Bronchial epithelial cell (primary cell): ENCODE data around the gene PAK4. TPM values are rescaled to one million over a fixed set of nuclear protein-coding genes. Genes with fewer than 3 reads are reported as not detected.
A peak's percentile ranks its signal among the peaks of the same experiment; 100 is the strongest.

Experiments used
- DNase-seq: peaks from one replicate; pipeline ENCODE4 v3.0.0-alpha.2; 2010; ENCODE audit warnings: low read depth
- FAIRE-seq: peaks from 2 replicates; lab custom pipeline; 2011; peaks lifted over from hg19 to GRCh38; lab: Jason Lieb, UNC
- H3K27me3 ChIP-seq: 2 replicates; pipeline ENCODE4 v1.5.1; 2011; ENCODE audit warnings: low read length; ENCODE audit not compliant: control insufficient read depth, insufficient read depth
- H3K36me3 ChIP-seq: 2 replicates; pipeline ENCODE4 v1.5.1; 2011; ENCODE audit warnings: low read length; ENCODE audit not compliant: control insufficient read depth, insufficient read depth
- H3K4me3 ChIP-seq: 2 replicates; pipeline ENCODE4 v1.5.1; 2011; ENCODE audit warnings: mild to moderate bottlenecking, low read depth, low read length, control low read depth
- total RNA-seq: library from RNA; depleted of rRNA; stranded (reverse); fragments of >200 nt; gene quantifications from 2 replicates; pipeline ENCODE4 v1.2.1, GENCODE V29; 2014
- TF ChIP-seq, protein P1 (sequence below): IDR thresholded peaks from 2 replicates; pipeline ENCODE4 v1.5.1; 2011; ENCODE audit warnings: mild to moderate bottlenecking, moderate library complexity, low read length, control low read depth, inconsistent platforms; ENCODE audit not compliant: insufficient read depth, severe bottlenecking

The PAK4 gene
- total RNA-seq, 1 donor from 2014 or later = 4.5 TPM

DNA sequence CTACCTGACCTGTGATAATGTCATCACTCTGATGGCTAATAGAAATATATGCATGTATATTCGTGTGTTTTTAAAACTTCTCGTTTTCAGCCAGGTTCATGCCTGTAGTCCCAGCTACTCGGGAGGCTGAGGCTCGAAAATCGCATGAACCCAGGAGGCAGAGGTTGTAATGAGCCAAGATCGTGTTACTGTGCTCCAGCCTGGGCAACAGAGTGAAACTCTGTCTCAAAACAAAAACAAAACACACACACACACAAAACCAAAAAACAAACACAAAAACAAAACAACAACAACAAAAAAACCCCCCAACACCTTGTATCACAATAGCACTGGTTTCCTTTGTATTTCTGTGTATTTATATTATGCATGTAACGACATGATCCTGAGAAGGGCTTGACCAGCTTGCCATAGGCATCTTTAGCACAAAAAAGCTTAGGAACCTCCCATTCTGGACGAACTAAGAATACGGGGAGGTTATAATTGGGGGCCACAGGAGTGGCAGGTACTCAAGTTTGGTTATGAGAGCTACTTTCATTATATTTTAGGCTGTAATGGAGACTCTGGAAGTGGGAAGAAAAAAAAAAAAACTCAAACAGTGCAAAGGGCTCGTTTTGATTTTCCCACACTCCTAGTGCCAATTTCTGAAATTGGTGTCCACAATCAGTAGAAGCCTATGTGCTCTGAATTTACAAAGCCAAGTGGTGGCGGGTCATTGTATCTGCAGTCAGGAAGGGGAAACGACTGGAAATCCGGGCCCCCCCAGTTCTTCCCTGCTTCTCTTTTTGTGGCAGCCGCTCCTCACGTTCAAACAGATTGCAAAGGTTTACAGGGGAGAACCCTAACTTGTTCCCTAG is 42.6 kb upstream of the PAK4 start:
- FAIRE-seq (no peak), DNase-seq (peak; percentile 38)
- Histone ChIP-seq H3K36me3 (no peaks in the 10 kb centered on the region), H3K4me3 (peak overlapping the region; percentile 49), H3K27me3 (no peaks in the 10 kb centered on the region)
- TF ChIP-seq, protein P1, sequence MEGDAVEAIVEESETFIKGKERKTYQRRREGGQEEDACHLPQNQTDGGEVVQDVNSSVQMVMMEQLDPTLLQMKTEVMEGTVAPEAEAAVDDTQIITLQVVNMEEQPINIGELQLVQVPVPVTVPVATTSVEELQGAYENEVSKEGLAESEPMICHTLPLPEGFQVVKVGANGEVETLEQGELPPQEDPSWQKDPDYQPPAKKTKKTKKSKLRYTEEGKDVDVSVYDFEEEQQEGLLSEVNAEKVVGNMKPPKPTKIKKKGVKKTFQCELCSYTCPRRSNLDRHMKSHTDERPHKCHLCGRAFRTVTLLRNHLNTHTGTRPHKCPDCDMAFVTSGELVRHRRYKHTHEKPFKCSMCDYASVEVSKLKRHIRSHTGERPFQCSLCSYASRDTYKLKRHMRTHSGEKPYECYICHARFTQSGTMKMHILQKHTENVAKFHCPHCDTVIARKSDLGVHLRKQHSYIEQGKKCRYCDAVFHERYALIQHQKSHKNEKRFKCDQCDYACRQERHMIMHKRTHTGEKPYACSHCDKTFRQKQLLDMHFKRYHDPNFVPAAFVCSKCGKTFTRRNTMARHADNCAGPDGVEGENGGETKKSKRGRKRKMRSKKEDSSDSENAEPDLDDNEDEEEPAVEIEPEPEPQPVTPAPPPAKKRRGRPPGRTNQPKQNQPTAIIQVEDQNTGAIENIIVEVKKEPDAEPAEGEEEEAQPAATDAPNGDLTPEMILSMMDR = no peak

DNA sequence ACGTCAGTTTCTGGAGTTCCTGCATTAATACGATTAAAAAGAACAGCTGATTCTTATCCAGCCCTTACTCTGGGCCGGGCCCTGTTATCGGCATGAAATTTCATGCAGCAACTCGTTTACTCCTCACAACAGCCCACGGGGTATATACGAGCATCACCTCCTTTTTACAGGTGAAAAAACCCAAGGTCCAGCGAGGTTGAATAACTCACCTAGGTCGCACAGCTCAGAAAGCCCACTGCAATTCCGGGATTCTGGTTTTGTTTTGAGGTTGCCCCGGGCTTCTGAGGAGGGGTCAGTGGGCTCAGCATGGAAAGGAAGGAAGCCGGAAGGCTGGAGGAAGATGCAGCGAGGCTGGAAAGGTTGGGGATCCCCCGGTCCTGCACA is 42.0 kb upstream of the PAK4 start:
- H3K4me3 ChIP-seq = peak overlapping the region; percentile 49
- FAIRE-seq (no peak), DNase-seq (peak; percentile 35)
- TF ChIP-seq, protein P1 = no peak
- H3K27me3 ChIP-seq = no peaks in the 10 kb centered on the region
- no peaks in the 10 kb centered on the region for H3K36me3 ChIP-seq

DNA sequence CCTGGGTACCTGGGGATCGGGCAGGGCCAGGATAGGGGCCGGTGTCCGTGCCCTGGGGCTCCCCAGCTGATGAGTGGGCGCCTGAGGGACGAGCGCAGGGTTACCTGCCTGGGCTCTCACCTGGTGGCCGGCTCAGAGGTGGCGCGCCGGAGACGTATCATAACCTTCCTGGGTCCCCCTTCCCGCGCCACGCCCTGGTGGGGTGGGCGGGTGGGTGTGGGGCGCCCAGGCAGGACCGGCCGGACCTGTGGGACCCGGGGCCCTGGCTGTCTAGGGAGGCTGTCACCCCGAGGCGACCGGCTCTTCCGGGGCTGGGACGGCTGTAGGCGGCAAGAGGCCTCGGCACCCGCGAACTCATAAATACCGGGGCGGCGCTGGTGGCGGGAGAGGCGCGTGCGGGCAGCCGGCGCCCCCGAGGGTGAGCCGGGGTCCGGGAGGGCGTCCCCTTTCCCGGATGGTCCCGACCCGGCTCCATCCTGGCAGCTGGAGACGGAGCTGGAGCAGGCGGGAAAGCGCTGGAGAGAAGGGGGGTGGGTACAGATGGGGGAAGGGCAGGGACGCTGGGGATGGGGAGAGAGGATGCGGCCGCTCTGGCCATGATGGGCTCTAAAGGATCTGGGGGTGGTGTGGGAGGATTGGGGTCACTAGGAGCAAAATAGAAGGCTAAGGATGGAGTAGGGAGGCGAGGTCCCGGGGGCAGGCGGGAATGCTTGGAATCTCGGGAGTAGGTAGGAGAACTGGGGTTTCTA is 41.4 kb upstream of the PAK4 start, which contains the start of gene ACP7:
Gene ACP7, plus strand, starts transcription at position 386 of the 749 bp plus-strand sequence. CDS start 902 bp downstream, outside the sequence.
- Histone ChIP-seq H3K27me3 (no peaks in the 10 kb centered on the region), H3K36me3 (no peaks in the 10 kb centered on the region), H3K4me3 (peak within 1 kb of the TSS; percentile 49)
- TF ChIP-seq, protein P1 = peak; percentile 5
- FAIRE-seq = no peak
- no peak for DNase-seq

DNA sequence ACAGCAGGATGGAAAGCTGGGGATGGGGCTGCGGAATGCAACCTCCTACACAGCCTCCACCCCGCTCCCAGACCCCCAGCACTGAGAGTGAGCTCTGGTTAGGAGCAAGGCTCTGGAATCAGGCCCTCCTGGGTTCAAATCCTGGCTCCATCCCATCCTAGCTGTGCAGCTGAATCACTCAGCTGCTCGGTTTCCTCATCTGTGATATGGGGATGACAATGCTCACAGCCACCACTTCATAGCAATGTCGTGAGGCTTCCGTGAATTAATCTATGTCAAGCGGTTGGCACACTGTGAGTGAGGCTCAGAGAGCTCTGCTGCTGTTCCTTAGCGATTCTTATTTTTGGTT is 40.9 kb upstream of the PAK4 start:
- DNase-seq (no peak), FAIRE-seq (peak; percentile 23)
- Histone ChIP-seq H3K36me3 (no peaks in the 10 kb centered on the region), H3K4me3 (peak overlapping the region; percentile 49), H3K27me3 (no peaks in the 10 kb centered on the region)
- TF ChIP-seq, protein P1 = no peak

DNA sequence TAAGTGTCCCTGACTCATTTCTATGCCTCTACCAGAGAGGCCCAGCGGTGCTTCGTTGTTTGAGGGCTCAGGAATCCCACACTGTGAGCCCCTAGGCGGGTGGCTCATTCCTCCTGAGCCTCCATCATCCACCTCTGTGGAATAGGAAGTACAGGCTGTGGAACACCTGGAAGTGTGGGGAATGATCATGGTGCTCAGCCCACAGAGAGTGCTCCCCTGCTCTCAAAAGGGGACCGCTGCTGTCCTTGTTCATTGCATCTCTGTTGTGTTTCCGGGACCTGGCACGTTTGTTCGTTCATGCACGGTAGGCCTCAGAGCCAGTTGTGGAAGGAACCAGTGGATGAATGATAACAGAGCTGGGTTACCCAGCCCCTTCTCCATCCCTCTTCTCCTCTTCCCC is 40.2 kb upstream of the PAK4 start:
- Histone ChIP-seq H3K27me3 (no peaks in the 10 kb centered on the region), H3K4me3 (no peak overlapping the region), H3K36me3 (no peaks in the 10 kb centered on the region)
- TF ChIP-seq, protein P1 = no peak
- DNase-seq (no peak), FAIRE-seq (no peak)
